Loucy (cell line): Measurements from ENCODE around the gene HIP1.

Experiments used
- H2AFZ ChIP-seq: fragments of 200-600 bp; sonication (generic); 2 replicates; pipeline ENCODE4 v1.6.0; 2016; ENCODE audit warnings: antibody characterized with exemption, mild to moderate bottlenecking, low read length, moderate library complexity
- H3F3A ChIP-seq: fragments of 200-600 bp; 2 replicates; pipeline ENCODE4 v1.6.0; 2016; ENCODE audit warnings: antibody characterized with exemption, low read depth, mild to moderate bottlenecking
- H3K27me3 ChIP-seq: fragments of 200-600 bp; sonication (generic); 2 replicates; pipeline ENCODE4 v1.6.1; 2014; ENCODE audit warnings: low read length, mild to moderate bottlenecking; ENCODE audit not compliant: insufficient read depth, poor library complexity, severe bottlenecking
- H3K36me3 ChIP-seq: fragments of 200-600 bp; sonication (generic); 2 replicates; pipeline ENCODE4 v1.6.1; 2016; ENCODE audit warnings: low read length; ENCODE audit not compliant: insufficient read depth
- H3K4me1 ChIP-seq: fragments of 200-600 bp; sonication (generic); 2 replicates; pipeline ENCODE4 v1.5.1; 2014; ENCODE audit warnings: low read length, mild to moderate bottlenecking; ENCODE audit not compliant: insufficient read depth, poor library complexity, severe bottlenecking
- H3K4me2 ChIP-seq: fragments of 200-600 bp; sonication (generic); 2 replicates; pipeline ENCODE4 v1.6.0; 2014; ENCODE audit warnings: antibody characterized with exemption, low read length, low read depth, mild to moderate bottlenecking; ENCODE audit not compliant: poor library complexity, severe bottlenecking
- H3K4me3 ChIP-seq: fragments of 200-600 bp; sonication (generic); 2 replicates; pipeline ENCODE4 v1.5.1; 2014; ENCODE audit warnings: low read length, mild to moderate bottlenecking, mixed read lengths; ENCODE audit not compliant: poor library complexity, severe bottlenecking
- H3K79me2 ChIP-seq: fragments of 200-600 bp; sonication (generic); 2 replicates; pipeline ENCODE4 v1.6.1; 2014; ENCODE audit warnings: low read length; ENCODE audit not compliant: insufficient read depth
- H3K9ac ChIP-seq: fragments of 200-600 bp; sonication (generic); 2 replicates; pipeline ENCODE4 v1.6.0; 2014; ENCODE audit warnings: mild to moderate bottlenecking, low read depth, low read length, moderate library complexity; ENCODE audit not compliant: poor library complexity, severe bottlenecking
- H3K9me2 ChIP-seq: fragments of 200-600 bp; sonication (generic); replicated peaks from 2 replicates; pipeline ENCODE4 v1.6.1; 2016; ENCODE audit warnings: low read depth, low read length, mixed read lengths
- H3K9me3 ChIP-seq: fragments of 200-600 bp; sonication (generic); 2 replicates; pipeline ENCODE4 v1.6.1; 2014; ENCODE audit warnings: mild to moderate bottlenecking, antibody characterized with exemption, low read length, low read depth; ENCODE audit not compliant: insufficient read depth
- H4K20me1 ChIP-seq: fragments of 200-600 bp; sonication (generic); 2 replicates; pipeline ENCODE4 v1.6.0; 2014; ENCODE audit warnings: antibody characterized with exemption, low read length, mild to moderate bottlenecking; ENCODE audit not compliant: insufficient read depth, poor library complexity, severe bottlenecking
- EZH2phosphoT487 ChIP-seq: fragments of 200-600 bp; IDR thresholded peaks from 2 replicates; pipeline ENCODE4 v1.6.1; 2018; ENCODE audit warnings: antibody characterized with exemption, mild to moderate bottlenecking, moderate library complexity, borderline replicate concordance
- TF ChIP-seq, protein P1 (sequence below): fragments of 200-600 bp; sonication (generic); conservative IDR thresholded peaks from 2 replicates; pipeline ENCODE4 v1.5.1; 2014; ENCODE audit warnings: mild to moderate bottlenecking, antibody characterized with exemption, low read length

The HIP1 gene

DNA sequence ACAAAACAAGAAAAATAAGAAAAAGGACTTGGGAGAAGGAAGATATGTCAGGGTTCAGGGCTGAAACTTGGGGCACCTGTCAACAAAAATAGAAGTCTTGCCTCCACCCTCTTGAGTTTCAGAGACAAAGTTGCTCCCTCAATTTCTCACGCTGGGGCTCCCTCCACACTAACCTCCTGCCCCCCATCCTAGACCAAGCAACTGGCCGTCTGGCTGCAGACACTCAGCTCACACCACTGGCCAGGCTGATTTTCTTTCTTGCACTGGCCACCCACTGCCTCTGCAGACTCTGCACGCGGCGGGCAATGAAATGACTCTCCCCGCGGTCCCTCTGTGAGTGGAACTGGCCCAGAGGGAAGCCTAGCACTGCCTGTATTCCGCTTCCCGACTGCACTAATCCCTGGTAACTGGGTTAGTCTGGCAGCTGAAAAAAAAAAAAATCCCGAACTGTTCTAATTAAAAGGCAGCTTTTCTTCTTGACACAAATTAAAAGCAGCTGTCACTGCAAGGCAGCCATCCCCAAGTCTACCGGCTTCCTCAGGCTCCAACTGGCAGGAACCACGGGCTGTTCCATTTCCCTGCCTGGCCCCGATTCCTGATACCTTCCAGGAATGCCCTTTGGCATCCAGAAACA is 163.1 kb downstream of the HIP1 start:
- Histone ChIP-seq H3K4me2 (no peak overlapping the region), H4K20me1 (no peaks in the 10 kb centered on the region), H3K9me3 (no peaks in the 10 kb centered on the region), H3F3A (no peaks in the 10 kb centered on the region), H3K79me2 (no peaks in the 10 kb centered on the region), H3K4me3 (no peak overlapping the region), H3K9me2 (no peaks in the 10 kb centered on the region), H3K9ac (no peak overlapping the region), H3K36me3 (no peaks in the 10 kb centered on the region), H3K4me1 (no peaks in the 10 kb centered on the region), H2AFZ (no peak overlapping the region), H3K27me3 (no peaks in the 10 kb centered on the region)
- no peak for TF ChIP-seq EZH2phosphoT487
- TF ChIP-seq, protein P1, sequence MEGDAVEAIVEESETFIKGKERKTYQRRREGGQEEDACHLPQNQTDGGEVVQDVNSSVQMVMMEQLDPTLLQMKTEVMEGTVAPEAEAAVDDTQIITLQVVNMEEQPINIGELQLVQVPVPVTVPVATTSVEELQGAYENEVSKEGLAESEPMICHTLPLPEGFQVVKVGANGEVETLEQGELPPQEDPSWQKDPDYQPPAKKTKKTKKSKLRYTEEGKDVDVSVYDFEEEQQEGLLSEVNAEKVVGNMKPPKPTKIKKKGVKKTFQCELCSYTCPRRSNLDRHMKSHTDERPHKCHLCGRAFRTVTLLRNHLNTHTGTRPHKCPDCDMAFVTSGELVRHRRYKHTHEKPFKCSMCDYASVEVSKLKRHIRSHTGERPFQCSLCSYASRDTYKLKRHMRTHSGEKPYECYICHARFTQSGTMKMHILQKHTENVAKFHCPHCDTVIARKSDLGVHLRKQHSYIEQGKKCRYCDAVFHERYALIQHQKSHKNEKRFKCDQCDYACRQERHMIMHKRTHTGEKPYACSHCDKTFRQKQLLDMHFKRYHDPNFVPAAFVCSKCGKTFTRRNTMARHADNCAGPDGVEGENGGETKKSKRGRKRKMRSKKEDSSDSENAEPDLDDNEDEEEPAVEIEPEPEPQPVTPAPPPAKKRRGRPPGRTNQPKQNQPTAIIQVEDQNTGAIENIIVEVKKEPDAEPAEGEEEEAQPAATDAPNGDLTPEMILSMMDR, result no peak

DNA sequence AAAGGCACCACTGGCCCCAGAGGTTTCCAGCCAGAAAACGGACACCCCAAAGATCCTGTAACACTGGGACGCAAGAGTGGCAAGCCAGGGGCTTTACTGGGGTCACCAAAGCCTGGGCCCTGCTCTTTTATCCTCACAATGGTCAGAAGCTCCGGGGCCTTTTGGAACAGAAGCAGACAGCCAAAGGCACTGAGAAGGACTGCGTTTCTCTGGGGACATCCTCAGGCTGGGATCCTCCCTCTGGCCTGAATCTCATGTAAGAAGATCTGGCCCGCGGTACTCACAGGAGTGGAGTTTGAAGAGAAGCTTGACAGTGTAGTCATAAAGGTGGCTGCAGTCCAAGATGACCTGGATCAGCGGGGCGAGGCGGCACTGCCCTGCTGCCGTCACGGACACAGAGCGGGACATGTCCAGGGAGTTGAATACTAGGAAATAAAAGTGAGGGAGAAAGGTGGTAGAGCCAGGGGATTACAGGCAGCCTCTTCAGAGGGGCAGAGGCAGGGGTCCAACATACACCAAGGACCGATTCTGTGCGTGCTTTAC is 165.2 kb downstream of the HIP1 start:
- H3K4me2 ChIP-seq, result no peak overlapping the region
- H3F3A ChIP-seq, result no peaks in the 10 kb centered on the region
- H3K9me2 ChIP-seq, result no peaks in the 10 kb centered on the region
- no peak for TF ChIP-seq EZH2phosphoT487
- TF ChIP-seq, protein P1, result no peak
- H3K9ac ChIP-seq, result no peak overlapping the region
- no peaks in the 10 kb centered on the region for H3K79me2 ChIP-seq
- no peaks in the 10 kb centered on the region for H3K9me3 ChIP-seq
- H3K36me3 ChIP-seq, result no peaks in the 10 kb centered on the region
- no peak overlapping the region for H2AFZ ChIP-seq
- H3K4me1 ChIP-seq, result no peaks in the 10 kb centered on the region
- H3K27me3 ChIP-seq, result no peaks in the 10 kb centered on the region
- no peaks in the 10 kb centered on the region for H4K20me1 ChIP-seq
- H3K4me3 ChIP-seq, result no peak overlapping the region

DNA sequence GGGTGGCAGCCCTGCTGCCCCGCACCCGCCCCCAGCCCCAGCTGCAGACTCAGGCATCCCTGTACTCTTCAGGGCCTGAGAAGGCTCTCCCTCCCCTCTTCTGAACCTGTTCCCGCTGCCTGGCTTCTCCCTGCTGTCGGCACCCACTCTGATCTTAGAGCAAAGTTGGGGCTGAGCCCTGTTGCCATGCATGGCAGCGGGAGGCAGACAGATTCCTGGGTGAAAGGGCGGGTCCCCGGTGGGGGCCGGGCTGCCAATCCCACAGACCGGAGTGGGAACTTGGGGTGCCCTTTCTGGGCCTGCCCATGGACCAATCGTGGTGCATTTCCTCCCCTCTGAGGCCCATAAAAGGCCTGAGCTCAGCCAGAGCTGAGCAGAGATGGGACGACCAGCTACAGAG is 165.9 kb downstream of the HIP1 start:
- Histone ChIP-seq H3K9me2 (no peaks in the 10 kb centered on the region), H3K79me2 (no peaks in the 10 kb centered on the region), H3F3A (no peaks in the 10 kb centered on the region), H3K9ac (no peak overlapping the region), H3K4me2 (no peak overlapping the region), H3K4me1 (no peaks in the 10 kb centered on the region), H3K27me3 (no peaks in the 10 kb centered on the region), H2AFZ (no peak overlapping the region), H3K36me3 (no peaks in the 10 kb centered on the region), H3K9me3 (no peaks in the 10 kb centered on the region), H3K4me3 (no peak overlapping the region), H4K20me1 (no peaks in the 10 kb centered on the region)
- TF ChIP-seq, protein P1, result no peak
- TF ChIP-seq EZH2phosphoT487, result no peak
